ENCODE results near the gene CHST3. TPM values are rescaled to one million over a fixed set of nuclear protein-coding genes. Genes with fewer than 3 reads are reported as not detected.

Gene CHST3, protein sequence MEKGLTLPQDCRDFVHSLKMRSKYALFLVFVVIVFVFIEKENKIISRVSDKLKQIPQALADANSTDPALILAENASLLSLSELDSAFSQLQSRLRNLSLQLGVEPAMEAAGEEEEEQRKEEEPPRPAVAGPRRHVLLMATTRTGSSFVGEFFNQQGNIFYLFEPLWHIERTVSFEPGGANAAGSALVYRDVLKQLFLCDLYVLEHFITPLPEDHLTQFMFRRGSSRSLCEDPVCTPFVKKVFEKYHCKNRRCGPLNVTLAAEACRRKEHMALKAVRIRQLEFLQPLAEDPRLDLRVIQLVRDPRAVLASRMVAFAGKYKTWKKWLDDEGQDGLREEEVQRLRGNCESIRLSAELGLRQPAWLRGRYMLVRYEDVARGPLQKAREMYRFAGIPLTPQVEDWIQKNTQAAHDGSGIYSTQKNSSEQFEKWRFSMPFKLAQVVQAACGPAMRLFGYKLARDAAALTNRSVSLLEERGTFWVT
- total RNA-seq: 17.1 and 18.3 TPM in 2 replicates

GRCh38 chr10:71964098-71964742 is at the start of gene CHST3:
TSS of gene CHST3 (plus strand) at chr10:71964395. CDS start at chr10:72005843, 41,448 bp downstream.

Other genes starting within 250 kb of the CHST3 start
- not detected in 2 replicates for gene C10orf105, start 244.6 kb upstream of the CHST3 start, total RNA-seq
- gene VSIR, start 190.9 kb upstream of the CHST3 start, total RNA-seq: 10.1 and 20.5 TPM in 2 replicates
- gene PSAP, start 113.1 kb upstream of the CHST3 start, total RNA-seq: 334 and 507 TPM in 2 replicates
- gene SPOCK2, start 124.2 kb downstream of the CHST3 start, total RNA-seq: 0.38 and 1.2 TPM in 2 replicates

Measured in hair follicular keratinocyte (primary cell).